ENCODE data around the gene PLCB2.

- TF ChIP-seq, protein P1, sequence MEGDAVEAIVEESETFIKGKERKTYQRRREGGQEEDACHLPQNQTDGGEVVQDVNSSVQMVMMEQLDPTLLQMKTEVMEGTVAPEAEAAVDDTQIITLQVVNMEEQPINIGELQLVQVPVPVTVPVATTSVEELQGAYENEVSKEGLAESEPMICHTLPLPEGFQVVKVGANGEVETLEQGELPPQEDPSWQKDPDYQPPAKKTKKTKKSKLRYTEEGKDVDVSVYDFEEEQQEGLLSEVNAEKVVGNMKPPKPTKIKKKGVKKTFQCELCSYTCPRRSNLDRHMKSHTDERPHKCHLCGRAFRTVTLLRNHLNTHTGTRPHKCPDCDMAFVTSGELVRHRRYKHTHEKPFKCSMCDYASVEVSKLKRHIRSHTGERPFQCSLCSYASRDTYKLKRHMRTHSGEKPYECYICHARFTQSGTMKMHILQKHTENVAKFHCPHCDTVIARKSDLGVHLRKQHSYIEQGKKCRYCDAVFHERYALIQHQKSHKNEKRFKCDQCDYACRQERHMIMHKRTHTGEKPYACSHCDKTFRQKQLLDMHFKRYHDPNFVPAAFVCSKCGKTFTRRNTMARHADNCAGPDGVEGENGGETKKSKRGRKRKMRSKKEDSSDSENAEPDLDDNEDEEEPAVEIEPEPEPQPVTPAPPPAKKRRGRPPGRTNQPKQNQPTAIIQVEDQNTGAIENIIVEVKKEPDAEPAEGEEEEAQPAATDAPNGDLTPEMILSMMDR (IDR thresholded peaks at IDR 0.05), result no peak
- TF ChIP-seq EP300 (IDR thresholded peaks at IDR 0.05), result no peak
Measured at GRCh38 chr15:40328176-40328575, 20.4 kb upstream of the PLCB2 start.

Measured in suprapubic skin (tissue), 3 donors.